Calu3 (cell line): ENCODE measurements around the gene RPS15A. TPM values are rescaled to one million over a fixed set of nuclear protein-coding genes. Genes with fewer than 3 reads are reported as not detected.

Experiments used
- BruUV-seq: library from RNA; stranded (reverse); fragments of 400-500 nt; replicated peaks from 2 replicates; lab custom pipeline; 2021; lab: Mats Ljungman, UMichigan
- CTCF ChIA-PET: fragments of 300-600 bp; sonication (Branson Sonifier 250); formaldehyde crosslinking; loops from one replicate; lab custom pipeline; 2022; ENCODE audit warnings: antibody characterized with exemption; lab: Charles Lee
- DNase-seq: peaks from one replicate; pipeline ENCODE4 v3.0.0; 2022
- H3K27ac Mint-ChIP-seq: one replicate; pipeline ENCODE4 v1.8.0; 2022; ENCODE audit warnings: mixed read lengths; ENCODE audit not compliant: unreplicated experiment
- H3K27me3 Mint-ChIP-seq: one replicate; pipeline ENCODE4 v1.8.0; 2022; ENCODE audit warnings: mixed read lengths; ENCODE audit not compliant: unreplicated experiment
- H3K36me3 Mint-ChIP-seq: one replicate; pipeline ENCODE4 v1.8.0; 2022; ENCODE audit warnings: mild to moderate bottlenecking, moderate library complexity, mixed read lengths; ENCODE audit not compliant: insufficient read depth, unreplicated experiment
- H3K4me1 Mint-ChIP-seq: one replicate; pipeline ENCODE4 v1.8.0; 2022; ENCODE audit warnings: mild to moderate bottlenecking, low read depth, mixed read lengths; ENCODE audit not compliant: unreplicated experiment
- H3K4me3 Mint-ChIP-seq: one replicate; pipeline ENCODE4 v1.8.0; 2022; ENCODE audit warnings: mild to moderate bottlenecking, low read depth, moderate library complexity, mixed read lengths; ENCODE audit not compliant: unreplicated experiment
- H3K9me3 Mint-ChIP-seq: one replicate; pipeline ENCODE4 v1.8.0; 2022; ENCODE audit warnings: low read depth, mixed read lengths; ENCODE audit not compliant: unreplicated experiment
- intact Hi-C: fragments of 100-400 bp; cut with micrococcal nuclease; formaldehyde crosslinking; loops from one replicate; pipeline ENCODE4 v1.10.0; 2022; ENCODE audit not compliant: unreplicated experiment
- total RNA-seq: library from RNA; stranded (reverse); gene quantifications from 2 replicates; pipeline ENCODE4 v1.2.3, GENCODE V29; 2022
- TF ChIP-seq, protein P1 (sequence below): fragments of 200-600 bp; IDR thresholded peaks from one replicate; pipeline ENCODE4 v1.8.0; 2022; ENCODE audit warnings: antibody characterized with exemption; ENCODE audit not compliant: unreplicated experiment

RPS15A gene
- total RNA-seq, 1 experiment from 2014 or later = 1,352 TPM

DNA sequence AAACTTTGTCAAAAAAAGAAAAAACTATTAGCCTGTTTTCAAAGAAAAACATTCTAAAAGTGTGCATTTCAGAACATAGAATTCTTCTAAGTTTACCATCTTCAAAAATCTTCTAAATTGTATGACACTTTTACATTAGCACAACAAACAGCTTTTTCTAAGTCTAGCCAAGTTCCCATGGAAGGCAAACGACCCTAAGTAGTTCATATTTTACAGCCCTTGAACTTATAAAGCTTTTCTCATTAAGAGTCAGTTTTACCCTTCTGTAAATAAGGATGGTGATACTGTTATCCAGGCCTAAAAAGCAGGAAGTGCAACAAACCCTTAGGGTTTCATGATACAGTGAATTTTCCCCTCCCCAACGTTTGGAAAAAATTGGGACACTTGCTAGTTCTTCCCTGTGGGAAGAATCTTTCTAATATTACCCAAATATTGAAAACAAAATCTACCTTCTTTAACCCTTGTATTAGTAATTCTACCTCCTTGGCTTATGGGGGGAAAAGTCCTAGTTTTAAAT lies 15.2 kb upstream of the RPS15A start:
- intact Hi-C loops = no loop called here
- H3K9me3 Mint-ChIP-seq = no peaks in the 10 kb centered on the region
- no TSS peak for BruUV-seq
- DNase-seq = no peak
- peaks cover 16% of the 10 kb centered on the region for H3K4me1 Mint-ChIP-seq
- TF ChIP-seq, protein P1, sequence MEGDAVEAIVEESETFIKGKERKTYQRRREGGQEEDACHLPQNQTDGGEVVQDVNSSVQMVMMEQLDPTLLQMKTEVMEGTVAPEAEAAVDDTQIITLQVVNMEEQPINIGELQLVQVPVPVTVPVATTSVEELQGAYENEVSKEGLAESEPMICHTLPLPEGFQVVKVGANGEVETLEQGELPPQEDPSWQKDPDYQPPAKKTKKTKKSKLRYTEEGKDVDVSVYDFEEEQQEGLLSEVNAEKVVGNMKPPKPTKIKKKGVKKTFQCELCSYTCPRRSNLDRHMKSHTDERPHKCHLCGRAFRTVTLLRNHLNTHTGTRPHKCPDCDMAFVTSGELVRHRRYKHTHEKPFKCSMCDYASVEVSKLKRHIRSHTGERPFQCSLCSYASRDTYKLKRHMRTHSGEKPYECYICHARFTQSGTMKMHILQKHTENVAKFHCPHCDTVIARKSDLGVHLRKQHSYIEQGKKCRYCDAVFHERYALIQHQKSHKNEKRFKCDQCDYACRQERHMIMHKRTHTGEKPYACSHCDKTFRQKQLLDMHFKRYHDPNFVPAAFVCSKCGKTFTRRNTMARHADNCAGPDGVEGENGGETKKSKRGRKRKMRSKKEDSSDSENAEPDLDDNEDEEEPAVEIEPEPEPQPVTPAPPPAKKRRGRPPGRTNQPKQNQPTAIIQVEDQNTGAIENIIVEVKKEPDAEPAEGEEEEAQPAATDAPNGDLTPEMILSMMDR = no peak
- H3K4me3 Mint-ChIP-seq = no peak overlapping the region
- CTCF ChIA-PET = interaction anchor here (0.6 kb wide), 2 partner anchors 177 to 849 kb away, joined by 4 read pairs; no protein-coding TSS in a partner anchor
- peaks cover 62% of the 10 kb centered on the region for H3K36me3 Mint-ChIP-seq
- H3K27me3 Mint-ChIP-seq = no peaks in the 10 kb centered on the region
- no peak overlapping the region for H3K27ac Mint-ChIP-seq

DNA sequence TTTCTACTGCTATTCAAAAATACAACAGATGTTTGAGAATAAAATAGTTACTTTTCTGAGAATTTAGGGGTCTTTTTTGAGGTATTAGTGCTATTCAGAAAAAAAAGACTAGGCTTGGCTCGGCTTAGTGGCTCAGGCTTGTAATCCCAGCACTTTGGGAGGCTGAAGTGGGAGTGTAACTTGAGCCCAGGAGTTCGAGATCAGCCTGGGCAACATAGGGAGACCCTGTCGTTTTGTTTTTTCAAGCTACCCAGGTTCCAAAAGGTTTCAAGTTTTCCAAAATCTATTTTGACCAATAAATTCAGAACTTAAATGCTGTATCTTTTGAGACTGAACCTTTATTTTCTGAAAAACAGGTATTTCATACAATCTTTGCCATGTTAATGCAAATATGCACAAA lies 14.4 kb upstream of the RPS15A start:
- CTCF ChIA-PET = interaction anchor here (0.6 to 1.6 kb wide), 3 partner anchors 29 to 849 kb away, joined by 3 to 4 read pairs (median 4); no protein-coding TSS in a partner anchor
- H3K27ac Mint-ChIP-seq = no peak overlapping the region

DNA sequence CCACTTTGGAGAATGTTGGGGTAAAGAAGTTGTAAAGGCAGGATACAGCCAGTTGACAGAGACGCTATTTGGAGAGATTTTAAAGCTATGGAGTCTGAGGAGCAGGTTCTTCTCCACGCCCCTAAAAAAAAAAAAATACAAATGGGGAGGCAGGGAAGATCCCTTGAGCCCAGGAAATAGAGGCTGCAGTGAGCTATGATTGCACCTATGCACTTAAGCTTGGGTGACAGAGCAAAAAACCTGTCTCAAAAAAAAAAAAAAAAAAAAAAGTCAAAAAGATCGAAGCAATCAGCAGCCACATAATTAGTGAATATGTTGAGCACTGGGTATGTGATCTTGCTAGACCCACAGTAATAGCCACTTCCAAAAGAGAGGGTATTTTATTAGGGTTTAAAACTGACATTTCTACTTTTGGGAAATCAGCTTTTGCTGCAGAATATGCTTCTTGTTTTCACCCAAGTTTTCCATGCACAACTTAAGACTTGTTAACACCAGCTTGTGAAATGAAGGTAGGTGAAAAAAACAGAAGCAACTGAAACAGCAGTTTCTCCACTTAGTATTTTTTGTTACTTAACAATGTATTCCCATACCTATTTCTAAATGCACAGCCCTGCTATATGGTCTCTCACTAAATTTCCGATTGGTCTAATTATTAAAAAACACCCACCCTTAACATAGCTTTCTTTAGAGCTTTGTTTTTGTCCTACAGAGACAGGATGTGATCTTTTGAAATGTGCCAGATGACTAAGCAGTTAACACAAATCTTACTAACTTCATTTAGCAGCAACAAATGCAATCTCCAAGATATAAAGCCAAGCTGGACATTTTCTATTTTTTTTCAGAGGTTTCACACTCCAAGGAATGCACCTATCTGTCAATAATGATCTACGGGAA lies 13.7 kb upstream of the RPS15A start:
- Mint-ChIP-seq H3K4me3 (no peak overlapping the region), H3K4me1 (peaks cover 19% of the 10 kb centered on the region), H3K27me3 (no peaks in the 10 kb centered on the region), H3K36me3 (peaks cover 63% of the 10 kb centered on the region), H3K9me3 (no peaks in the 10 kb centered on the region), H3K27ac (peak overlapping the region; percentile 72)
- intact Hi-C loops = loop anchor here (5.0 kb wide), 1 partner anchor 163 kb away; no protein-coding TSS in a partner anchor
- TF ChIP-seq, protein P1 = no peak
- CTCF ChIA-PET = interaction anchor here (0.8 to 1.6 kb wide), 2 partner anchors 14 to 30 kb away, joined by 3 to 4 read pairs; partner anchors contain the start of gene RPS15A
- BruUV-seq = no TSS peak
- no peak for DNase-seq

More for the DNA sequence above, 14.4 kb upstream of the RPS15A start:
- TF ChIP-seq, protein P1 = no peak
- peaks cover 16% of the 10 kb centered on the region for H3K4me1 Mint-ChIP-seq
- H3K36me3 Mint-ChIP-seq = peaks cover 62% of the 10 kb centered on the region
- H3K27me3 Mint-ChIP-seq = no peaks in the 10 kb centered on the region
- no peaks in the 10 kb centered on the region for H3K9me3 Mint-ChIP-seq
- no TSS peak for BruUV-seq
- intact Hi-C loops = loop anchor here (5.0 kb wide), 1 partner anchor 163 kb away; no protein-coding TSS in a partner anchor
- DNase-seq = no peak
- no peak overlapping the region for H3K4me3 Mint-ChIP-seq

DNA sequence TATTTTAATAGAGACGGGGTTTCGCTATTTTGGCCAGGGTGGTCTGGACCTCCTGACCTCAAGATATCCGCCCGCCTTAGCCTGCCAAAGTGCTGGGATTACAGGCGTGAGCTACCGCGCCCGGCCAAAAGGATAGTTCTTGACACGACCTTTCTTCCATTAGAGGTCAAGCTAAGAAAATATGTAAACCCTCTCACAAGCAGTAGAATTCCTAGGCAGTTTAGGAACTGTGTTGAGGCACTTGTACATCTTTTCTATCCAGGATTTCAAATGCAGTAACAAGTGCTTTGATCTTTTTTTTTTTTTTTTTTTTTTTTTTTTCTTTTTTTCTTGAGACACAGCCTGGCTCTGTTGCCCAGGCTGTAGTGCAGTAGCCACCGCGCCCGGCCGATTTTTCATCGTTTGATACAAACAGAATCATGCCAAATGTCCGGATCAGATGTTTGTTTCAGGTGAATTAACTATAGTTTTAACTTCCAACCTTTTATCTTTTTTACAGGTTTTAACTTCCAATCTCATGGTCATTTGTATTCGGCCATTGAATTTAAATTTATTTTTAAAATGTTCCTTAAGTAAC lies 12.7 kb upstream of the RPS15A start:
- Mint-ChIP-seq H3K27me3 (no peaks in the 10 kb centered on the region), H3K36me3 (peaks cover 67% of the 10 kb centered on the region), H3K4me3 (peak overlapping the region; percentile 98), H3K9me3 (no peaks in the 10 kb centered on the region), H3K27ac (peak overlapping the region; percentile 72), H3K4me1 (peaks cover 28% of the 10 kb centered on the region)
- intact Hi-C loops = loop anchor here (5.0 kb wide), 1 partner anchor 164 kb away; no protein-coding TSS in a partner anchor
- TF ChIP-seq, protein P1 = no peak
- DNase-seq = no peak
- CTCF ChIA-PET = interaction anchor here (1.6 to 2.3 kb wide), 2 partner anchors 12 to 31 kb away, joined by 3 to 39 read pairs; partner anchors contain the start of gene RPS15A
- BruUV-seq = no TSS peak
